Metanephros (tissue), 1 donor: ENCODE results near the gene C2orf42. TPM values are rescaled to one million over a fixed set of nuclear protein-coding genes. Genes with fewer than 3 reads are reported as not detected.

Source experiments
- total RNA-seq: library from RNA; depleted of rRNA; stranded (reverse); fragments of >200 nt; gene quantifications from one replicate; pipeline ENCODE4 v1.2.3, GENCODE V29; 2014

The C2orf42 gene
- total RNA-seq: 18.7 TPM

GRCh38 chr2:70190418-70191243 lies at the start of gene C2orf42:
Gene C2orf42, minus strand, starts transcription at chr2:70191019. Its CDS starts 9,034 bp downstream, at chr2:70181985.

Other genes with a start within 250 kb of the C2orf42 start
- 3.4 TPM for gene ASPRV1, start 229.4 kb downstream of the C2orf42 start, total RNA-seq
- gene PCBP1, start 103.5 kb downstream of the C2orf42 start, total RNA-seq: 138 TPM
- gene TIA1, start 57.6 kb upstream of the C2orf42 start, total RNA-seq: 358 TPM
- 52.4 TPM for gene PCYOX1, start 67.1 kb upstream of the C2orf42 start, total RNA-seq
- 47.0 TPM for gene SNRPG, start 102.7 kb upstream of the C2orf42 start, total RNA-seq
- gene FAM136A, start 111.0 kb upstream of the C2orf42 start, total RNA-seq: 26.0 TPM